AG04449 (cell line): ENCODE data around the gene TCEA2.

Experiments used
- CTCF ChIA-PET: fragments of 350-600 bp; formaldehyde crosslinking; extraction: SDS; loops from one replicate; lab custom pipeline; 2021; ENCODE audit warnings: antibody characterized with exemption; lab: Yijun Ruan, JAX
- POLR2A ChIA-PET: fragments of 400-600, 350-600 bp; formaldehyde crosslinking; extraction: SDS; loops from one replicate; lab custom pipeline; 2020; ENCODE audit warnings: antibody characterized with exemption, inconsistent platforms; lab: Yijun Ruan, JAX
- DNase-seq: peaks from one replicate; pipeline ENCODE4 v3.0.0-alpha.2; 2010; ENCODE audit warnings: low read depth, low spot score
- H3K4me3 ChIP-seq: 2 replicates; pipeline ENCODE4 v1.5.1; 2011; ENCODE audit warnings: low read depth, mild to moderate bottlenecking, control low read depth, low read length
- CTCF ChIP-seq: IDR thresholded peaks from one replicate; pipeline ENCODE4 v1.5.1; 2011; ENCODE audit warnings: mild to moderate bottlenecking, moderate library complexity, low read length, control low read depth, inconsistent platforms; ENCODE audit not compliant: insufficient read depth; ENCODE audit errors: missing control alignments

The TCEA2 gene

GRCh38 chr20:64069614-64070243 lies 6.7 kb downstream of the TCEA2 start:
- no peak overlapping the region for H3K4me3 ChIP-seq
- ChIA-PET CTCF (interaction anchor here (0.7 to 1.8 kb wide), 9 partner anchors 8 to 532 kb away, joined by 3 to 6 read pairs (median 4); partner anchors contain the start of gene RGS19), POLR2A (interaction anchor here (1.3 kb wide), 1 partner anchor 9 kb away, joined by 7 read pairs; the partner anchor contains the start of genes OPRL1 and RGS19)
- peak; percentile 87 for TF ChIP-seq CTCF
- DNase-seq = no peak

- POLR2A ChIA-PET = no interaction called here
- no peak for DNase-seq
- no peak overlapping the region for H3K4me3 ChIP-seq
- CTCF ChIA-PET = interaction anchor here (0.6 to 1.4 kb wide), 6 partner anchors 7 to 532 kb away, joined by 3 to 6 read pairs (median 4); partner anchors contain the start of gene RGS19
- no peak for TF ChIP-seq CTCF
Measured at GRCh38 chr20:64070244-64070993, 7.4 kb downstream of the TCEA2 start.

GRCh38 chr20:64071341-64072332 lies 8.6 kb downstream of the TCEA2 start:
- no peak for TF ChIP-seq CTCF
- DNase-seq = no peak
- H3K4me3 ChIP-seq = no peak overlapping the region
- ChIA-PET POLR2A (interaction anchor here (0.9 kb wide), 1 partner anchor 9 kb away, joined by 3 read pairs; the partner anchor contains the start of gene TCEA2), CTCF (no interaction called here)

- no peak overlapping the region for H3K4me3 ChIP-seq
- POLR2A ChIA-PET = interaction anchor here (0.6 to 0.7 kb wide), 2 partner anchors 10 to 391 kb away, joined by 3 read pairs; partner anchors contain the start of gene TCEA2
- CTCF ChIA-PET = interaction anchor here (1.0 kb wide), 1 partner anchor 33 kb away, joined by 4 read pairs; no protein-coding TSS in a partner anchor
- DNase-seq = no peak
- no peak for TF ChIP-seq CTCF
Measured at GRCh38 chr20:64072498-64073063, 9.6 kb downstream of the TCEA2 start.

- DNase-seq = no peak
- ChIA-PET CTCF (no interaction called here), POLR2A (no interaction called here)
- no peak for TF ChIP-seq CTCF
- no peak overlapping the region for H3K4me3 ChIP-seq
Measured at GRCh38 chr20:64073476-64074183, 10.6 kb downstream of the TCEA2 start.
